Left forelimb (tissue), 1 donor: Measurements from ENCODE around the gene GNAZ.

Source experiments
- DNase-seq: peaks from one replicate; pipeline ENCODE4 v3.0.0-alpha.2; 2018; ENCODE audit warnings: low spot score

The GNAZ gene

DNA sequence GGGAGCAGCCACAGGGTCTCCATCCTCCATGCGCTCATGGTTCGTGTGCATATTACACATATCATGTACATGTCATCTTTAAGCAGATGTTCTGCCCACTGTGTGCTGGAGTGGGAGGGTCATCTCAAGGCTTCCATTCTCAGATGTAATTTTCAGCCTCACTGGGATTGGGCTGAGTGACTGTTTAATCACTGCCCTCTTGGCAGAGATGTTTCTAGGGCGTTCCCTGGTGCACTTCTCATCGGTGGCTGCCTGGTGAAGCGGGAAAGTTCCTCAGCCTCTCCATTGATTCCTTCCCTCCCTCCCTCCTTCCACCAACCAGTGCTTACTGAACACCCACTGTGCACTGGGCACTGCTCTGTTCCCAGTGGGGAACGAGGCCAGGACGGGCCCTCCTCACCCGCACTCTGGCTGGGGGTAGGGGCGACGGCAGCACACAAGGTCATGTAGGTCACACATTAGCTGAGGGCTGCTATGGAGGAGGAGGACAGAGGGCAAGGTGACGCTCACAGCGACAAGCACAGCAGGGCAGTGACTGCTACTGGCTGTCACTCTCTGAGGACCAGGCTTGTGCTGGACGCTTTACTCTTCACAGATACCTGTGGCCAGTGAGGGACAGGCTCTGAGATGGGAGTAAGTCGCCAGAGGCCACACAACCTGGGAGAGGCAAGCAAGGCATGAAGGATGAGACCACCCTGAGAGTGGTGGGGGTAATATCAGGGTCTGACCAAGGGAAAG is 22.9 kb downstream of the GNAZ start:
- no peak for DNase-seq

DNA sequence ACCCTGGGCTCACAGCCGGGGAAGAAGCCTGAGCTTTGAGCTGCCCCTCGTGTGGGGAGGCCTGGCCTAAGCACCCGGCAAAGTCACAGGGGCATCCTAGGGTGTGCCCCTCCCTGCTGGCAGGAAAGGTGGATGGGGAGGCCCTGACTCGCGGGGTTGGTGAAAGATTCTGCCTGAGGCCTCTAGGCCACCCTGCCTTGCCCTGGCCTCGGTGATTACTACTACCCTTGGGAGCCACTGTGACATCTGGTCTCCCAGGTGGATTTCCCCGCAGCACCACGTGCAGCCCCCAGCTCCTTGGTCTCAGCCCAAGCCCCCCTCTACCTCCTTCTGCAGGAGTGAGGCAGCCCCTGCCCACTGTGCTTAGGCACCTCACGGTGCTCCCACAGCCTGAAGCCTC is 23.9 kb downstream of the GNAZ start:
- no peak for DNase-seq

DNA sequence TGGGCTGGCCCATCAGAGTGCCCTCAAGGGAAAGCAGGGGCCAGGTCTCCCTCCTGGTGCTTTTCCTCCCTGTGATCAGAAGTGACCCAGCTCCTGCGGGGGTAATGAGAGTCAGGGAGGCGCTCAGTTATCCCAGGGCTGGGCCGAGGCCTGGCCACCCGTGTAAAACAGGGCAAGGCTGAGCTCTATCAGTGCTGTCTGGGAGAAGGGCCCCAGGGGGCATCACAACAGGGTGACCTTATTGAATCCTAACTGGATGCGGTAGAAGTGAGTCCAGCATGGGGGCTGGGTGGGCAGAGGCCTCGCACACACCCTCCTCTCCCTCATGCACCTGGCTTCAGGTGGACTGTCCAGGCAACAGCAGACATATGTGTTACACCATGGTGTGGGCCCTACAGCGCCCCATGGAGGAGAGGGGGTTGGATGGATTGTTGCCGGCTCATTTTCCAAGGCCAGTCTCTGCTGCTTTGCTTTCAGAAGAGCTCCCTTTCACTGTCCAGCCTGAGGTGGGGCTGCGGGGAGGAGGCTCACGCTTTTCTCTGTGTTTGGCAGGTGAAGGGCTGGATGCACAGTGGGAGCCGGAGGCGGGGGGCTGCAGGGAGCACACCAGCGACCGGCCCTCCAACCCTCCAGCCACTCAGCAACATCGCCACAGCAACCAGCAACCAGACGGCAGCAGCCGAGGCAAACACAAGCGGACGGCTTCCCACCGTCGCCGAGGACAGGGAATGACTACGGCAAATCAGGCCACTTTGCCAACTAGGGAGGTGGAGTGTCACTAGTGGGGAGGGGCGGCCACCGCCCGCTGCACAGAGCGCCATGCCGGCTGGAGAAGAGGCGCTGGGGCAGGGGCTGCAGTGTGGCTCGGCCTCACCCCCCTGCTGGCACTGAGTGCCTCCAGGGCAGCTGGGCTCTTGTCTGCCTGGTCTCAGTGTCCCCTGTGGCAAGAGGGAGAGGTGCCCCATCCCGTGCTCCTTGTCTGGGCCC is 24.7 kb downstream of the GNAZ start:
- no peak for DNase-seq

DNA sequence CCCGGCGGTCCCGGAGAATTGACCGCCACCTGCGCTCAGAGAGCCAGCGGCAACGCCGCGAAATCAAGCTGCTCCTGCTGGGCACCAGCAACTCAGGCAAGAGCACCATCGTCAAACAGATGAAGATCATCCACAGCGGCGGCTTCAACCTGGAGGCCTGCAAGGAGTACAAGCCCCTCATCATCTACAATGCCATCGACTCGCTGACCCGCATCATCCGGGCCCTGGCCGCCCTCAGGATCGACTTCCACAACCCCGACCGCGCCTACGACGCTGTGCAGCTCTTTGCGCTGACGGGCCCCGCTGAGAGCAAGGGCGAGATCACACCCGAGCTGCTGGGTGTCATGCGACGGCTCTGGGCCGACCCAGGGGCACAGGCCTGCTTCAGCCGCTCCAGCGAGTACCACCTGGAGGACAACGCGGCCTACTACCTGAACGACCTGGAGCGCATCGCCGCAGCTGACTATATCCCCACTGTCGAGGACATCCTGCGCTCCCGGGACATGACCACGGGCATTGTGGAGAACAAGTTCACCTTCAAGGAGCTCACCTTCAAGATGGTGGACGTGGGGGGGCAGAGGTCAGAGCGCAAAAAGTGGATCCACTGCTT is 25.5 kb downstream of the GNAZ start:
- no peak for DNase-seq

DNA sequence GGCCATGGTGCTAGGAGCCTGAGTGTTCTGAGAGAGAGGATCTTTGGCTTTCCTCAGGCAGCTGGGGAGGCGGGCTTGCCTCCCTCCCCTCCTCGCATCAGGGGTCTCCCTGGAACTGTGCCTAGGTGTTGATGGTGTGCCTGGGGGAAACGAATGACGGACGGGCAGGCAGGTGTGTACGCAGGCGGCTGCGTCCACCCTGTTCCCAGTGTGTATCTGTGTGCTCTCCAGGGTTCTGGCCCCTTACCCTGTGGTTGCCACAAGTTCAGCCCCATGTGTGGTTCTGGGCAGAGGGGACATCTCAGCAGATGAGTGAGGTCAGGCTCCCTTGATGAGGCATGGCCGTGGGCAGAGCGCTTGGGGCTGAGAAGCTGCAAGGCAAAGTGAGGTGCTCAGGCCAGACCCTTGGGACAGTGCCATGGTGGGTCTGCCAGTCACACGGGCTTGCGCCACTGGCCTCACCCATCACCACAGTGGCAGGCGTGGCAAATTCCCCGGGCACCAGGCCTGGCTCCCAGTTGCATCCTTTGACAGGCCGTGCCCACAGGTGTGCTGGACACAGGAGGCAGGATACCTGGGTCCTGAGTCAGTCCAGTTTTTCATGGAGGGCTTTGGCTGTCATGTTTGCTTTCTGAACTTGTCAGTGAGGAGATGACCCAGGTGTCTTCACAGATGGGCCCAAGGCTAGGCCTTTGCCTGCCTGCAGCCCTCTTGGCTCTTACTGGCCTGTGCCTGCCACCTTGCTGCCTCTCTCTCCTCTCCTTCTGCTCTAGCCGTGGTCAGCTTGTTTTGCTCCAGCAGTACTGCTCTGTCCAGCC is 27.3 kb downstream of the GNAZ start:
- DNase-seq = no peak

DNA sequence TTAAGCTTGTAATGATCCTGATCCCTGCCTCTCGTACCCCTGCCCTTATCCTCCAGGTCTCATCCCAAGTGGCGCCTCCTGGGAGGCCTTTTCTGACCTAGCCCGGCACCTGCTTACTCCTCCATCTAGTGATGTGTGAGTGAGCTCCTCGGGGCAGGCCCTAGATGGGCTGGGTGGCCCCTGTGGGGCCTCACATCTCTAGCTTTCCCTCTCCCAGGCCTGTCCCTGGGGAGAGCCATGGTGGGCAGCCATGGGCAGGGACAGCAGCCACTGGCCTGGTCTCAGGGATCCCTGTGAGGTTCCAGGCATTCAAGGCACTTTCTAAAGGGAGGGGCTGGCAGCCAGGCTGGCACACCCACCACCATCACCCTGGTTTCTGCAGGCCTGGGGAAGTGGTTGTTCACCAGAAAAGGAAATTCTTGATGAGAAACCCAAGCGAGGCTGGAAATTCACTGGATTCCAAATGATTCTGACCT is 27.9 kb downstream of the GNAZ start:
- no peak for DNase-seq

DNA sequence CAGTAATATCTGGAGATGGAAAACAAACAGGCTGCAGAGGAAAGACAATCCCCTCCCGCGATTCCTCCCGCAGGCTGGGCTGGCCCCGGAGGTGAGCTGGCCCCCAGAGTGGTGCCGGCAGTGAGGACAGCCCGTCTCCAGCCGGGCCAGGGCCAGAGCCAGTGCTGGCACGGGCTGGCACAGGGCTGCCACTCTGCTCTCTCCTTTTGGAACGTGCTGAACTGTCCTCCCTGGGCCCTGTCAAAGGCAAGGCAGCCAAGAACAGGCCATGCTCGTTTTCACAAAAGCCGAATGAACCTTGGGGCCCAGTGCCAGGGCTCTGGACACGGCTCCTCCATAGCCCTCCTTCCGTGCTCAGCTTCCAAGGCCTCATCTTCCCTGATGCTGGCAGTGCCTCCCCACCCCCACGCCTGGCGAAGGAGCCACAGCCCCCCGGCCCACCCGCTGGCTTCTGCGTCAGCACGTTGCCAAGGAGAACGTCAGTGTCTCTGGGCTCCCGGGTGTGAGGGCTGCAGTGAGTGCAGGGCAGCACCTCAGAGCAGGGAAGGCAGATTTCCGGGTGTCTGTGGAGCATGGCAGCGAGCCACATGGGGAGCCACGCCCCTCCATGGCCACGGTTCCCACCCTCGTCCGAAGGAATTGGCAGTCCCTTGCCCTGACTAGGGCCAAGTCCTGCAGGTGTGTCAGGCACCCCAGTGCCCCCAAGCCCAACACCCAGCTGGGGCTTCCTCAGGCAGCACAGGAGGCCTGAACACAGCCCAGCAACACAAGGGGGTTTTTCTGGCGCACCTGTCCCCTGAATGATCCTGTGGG is 28.6 kb downstream of the GNAZ start:
- no peak for DNase-seq

DNA sequence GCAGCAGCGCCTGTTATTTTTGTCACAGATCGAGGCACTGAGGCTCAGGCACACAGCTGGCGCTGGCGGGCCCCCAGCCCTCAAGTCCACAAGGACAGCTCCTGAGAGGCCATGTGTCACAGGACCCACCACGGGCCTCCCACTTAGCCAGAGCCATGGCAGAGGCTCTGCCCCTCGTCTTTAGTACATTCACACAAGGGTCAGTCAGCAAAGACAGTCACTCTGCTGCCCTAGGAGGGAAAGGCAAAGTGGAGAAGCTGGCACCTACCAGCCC is 29.1 kb downstream of the GNAZ start:
- no peak for DNase-seq

DNA sequence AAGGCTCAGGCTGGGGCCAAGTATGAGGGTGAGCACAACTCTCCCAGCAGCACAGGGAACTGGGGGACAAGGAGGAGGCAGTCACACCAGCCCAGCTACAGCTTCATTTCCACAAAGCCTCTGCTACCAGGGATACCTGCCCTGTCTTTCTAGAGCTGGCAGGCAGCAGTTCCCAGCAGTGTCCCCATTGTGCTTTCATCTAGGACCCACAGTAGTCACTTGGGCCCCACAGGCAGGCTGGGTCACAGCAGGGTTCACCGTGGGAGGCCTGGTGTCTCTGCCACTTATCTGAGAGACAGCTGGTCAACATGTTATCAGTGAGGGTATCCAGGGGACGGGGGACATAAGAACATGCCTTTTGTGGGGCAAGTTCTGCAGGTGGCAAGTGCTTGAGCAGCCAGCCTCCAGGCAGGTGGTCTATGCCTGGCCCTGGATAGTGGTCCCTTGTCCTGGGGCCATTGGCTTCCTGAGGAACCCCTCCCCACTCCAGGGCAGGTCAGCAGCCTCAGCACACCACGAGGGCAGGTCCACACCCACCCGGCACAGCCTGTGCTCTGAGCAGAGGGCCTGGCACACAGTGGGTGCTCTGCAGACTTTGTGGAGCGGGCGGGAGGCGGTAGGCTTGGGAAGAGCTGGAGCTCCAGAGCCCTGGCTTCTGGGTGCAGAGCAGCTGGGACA is 29.9 kb downstream of the GNAZ start:
- DNase-seq = no peak

DNA sequence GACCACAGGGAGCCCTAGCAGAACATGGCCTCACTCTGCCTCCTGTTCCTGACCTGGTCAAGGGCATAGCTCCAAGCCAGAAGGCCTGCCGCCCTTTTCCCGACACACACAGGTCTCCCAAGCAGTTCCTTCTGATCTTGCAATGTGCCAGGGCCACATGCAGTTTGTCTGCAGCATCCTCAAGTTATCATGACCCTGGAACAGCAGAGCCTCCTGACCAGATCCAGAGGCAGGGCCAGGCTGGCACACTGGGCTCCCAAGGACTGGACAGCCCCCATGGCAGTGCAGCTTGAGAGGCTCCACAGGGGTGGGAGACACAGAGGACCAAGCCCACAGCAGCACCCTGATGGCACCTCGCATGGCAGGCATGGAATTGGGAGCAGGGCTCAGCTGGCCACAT is 31.2 kb downstream of the GNAZ start:
- DNase-seq = no peak

DNA sequence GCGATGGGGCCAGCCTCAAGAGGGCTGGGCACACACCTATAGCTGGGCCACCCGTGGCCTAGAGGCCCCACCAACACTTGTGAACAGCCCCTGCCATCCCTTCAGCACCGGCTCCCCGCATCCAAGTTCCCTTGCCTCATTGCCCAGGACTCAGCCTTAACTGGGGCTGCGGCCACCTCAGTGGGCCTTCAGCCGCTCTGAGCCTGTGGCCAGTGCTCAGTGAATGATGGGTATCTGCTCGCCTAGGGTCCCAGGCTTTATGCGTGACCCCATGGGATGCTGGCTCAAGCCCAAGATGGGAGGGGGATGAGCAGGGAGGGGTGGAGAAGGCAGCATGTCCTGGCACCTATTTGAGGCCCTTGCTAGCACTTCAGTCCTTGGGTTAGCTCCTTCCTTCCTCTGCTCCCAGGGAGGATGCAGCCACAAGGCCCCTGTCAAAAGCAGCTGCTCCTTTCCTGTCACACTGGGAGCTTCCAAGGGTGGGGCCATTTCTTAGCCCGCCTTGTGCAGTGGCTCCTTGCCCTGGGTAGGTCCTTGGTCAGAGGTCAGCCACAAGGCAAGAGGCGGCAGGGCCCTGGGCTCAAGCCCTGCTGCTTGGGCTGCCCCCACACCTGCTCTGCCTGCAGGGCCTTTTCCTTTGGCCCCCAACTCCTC is 31.8 kb downstream of the GNAZ start:
- DNase-seq = no peak

DNA sequence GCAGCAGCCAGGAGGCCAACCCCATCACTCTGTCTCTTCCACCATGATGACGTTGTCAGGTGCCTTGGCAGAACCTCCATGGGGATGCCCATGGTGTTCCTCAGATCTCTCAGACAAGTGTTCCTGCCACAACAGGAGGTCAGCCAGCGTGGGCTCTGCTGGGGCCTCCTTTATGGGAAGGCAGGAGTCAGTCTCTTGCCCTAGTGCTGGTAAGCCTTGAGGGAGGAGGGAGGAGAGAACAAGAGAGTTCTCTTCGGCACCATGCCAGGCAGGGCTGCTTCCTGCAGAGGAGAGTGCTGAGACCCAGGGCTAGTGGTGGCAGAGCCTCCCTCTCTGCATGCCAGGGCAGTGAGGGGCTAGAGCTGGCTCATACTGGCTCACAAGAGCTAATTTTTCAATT is 32.5 kb downstream of the GNAZ start:
- no peak for DNase-seq

DNA sequence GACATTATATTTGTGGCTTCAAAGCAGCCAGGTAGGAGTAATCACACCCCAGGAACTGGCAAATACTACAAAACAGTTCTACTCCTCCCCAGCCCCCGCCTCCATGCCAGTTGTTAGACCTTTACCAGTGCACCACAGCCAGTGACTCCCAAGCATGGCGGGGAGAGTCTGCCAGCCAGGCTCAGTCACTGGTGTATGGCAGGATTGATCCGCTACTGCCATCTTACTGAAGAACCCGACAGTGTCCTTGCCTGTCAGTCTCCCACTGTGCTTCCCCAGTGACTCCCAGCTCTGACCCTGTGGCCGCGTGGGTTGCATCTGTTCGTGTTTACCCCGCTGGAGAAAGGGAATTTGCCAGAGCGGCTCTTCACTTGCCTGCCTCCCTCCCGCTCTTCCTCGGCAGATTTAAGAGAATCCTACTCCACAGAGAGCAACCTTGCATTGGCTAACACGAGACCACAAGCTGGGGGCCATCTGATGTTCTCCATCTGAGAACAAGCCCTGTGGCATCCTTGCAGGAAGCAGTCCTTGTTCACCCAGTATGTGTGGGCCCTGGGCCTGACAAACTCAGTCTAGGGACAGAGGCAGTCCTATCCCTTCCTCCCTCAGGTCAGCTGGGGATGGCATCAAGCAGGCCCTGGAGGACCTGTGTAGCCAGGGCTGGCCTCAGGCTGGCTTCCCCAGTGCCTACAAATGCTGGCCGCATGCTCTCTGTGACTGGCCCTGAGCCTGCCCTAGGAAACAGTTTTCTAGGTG is 33.1 kb downstream of the GNAZ start:
- DNase-seq = no peak

DNA sequence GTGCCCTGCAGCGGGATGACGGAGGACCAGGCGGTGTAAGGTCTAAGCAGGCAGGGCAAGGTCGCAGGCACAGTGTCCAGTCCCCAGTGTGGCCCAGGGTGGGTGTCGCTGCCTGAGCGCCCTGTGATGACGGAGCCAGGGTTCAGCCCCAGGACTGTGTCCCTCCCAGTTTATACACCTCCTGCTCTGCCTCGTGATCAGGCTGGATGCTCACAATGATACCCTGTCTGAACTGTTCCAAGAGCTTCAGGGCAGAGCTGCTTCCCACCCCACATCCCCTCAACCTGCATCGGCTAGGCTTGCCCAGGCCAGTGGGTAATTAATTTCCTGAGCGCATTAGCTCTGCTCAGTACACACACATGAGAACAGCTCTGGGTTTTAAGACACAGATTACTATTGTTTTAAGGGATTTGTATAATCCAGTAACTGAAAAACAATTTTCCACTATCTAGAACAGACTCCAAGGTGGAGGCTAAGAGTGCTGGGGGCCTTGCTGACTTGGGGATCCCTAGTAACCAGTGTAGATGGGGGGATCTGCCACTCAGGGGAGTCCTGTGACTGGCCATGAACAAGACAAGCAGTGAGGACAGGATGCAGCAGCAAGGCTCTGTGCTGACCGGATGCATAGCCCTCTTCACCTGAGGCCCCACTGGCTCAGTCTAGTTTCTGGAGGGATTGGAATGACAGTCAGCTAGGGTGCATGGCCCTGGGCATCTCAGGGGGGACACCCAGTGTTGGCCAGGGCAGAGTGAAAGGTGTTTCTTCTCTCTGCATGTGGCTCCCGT is 34.1 kb downstream of the GNAZ start:
- DNase-seq = no peak

DNA sequence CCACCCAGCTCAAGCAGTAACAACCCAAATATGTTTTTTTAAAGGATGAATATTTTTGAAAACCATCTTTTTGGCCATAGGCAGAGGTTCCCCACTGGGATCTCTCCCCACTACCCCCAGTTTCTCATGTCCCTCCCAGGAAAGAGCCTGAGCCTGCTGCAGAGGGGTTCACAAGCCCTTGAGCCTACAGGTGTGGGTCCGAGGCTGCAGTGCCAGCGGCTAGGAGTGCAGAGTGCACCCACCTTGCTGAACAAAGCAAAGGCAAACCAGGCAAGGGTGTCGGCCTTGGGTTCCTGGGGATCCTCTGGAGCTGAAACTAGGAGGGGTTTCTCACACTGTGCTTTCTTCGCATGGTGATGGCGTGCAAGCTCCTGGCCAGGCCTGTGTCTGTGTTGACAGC is 35.0 kb downstream of the GNAZ start:
- no peak for DNase-seq

DNA sequence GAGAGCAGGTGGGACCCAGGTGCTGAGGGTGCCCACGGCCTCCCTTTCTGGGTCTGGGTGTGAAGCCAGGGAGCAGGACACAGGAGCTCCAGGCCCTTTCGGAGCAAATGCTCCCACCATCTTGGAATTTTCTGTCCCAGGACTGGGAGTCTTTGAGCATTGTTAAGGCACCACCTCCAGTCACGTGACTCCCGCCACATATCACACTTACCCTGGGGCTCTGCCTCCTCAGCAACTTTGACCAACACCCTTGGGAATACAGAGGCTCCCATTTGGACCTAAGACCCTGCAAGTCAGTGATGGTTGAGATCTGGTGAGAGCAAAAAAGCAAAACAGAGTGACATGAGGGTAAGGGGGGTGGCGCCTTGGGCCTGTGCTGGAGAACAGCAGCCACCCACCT is 35.6 kb downstream of the GNAZ start:
- DNase-seq = no peak

DNA sequence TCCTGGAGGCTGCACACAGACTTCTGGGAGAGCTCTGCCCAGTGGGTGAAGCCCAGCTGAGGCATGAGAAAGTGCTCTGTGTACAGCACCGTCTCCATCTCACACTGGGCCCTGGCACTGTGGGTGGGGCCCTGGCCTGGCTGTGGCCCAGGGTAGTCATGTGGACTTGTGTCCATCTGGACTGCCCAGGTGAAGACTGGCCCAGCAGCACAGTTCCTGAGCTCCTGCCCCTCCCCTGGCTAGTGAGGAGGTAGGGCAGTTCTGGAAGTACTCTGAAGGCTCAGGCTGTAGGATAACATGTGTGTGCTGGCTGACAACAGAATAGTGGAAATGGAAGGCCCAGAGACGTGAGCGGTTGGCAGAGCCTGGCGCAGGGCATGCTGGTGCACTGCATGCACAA is 36.0 kb downstream of the GNAZ start:
- no peak for DNase-seq

DNA sequence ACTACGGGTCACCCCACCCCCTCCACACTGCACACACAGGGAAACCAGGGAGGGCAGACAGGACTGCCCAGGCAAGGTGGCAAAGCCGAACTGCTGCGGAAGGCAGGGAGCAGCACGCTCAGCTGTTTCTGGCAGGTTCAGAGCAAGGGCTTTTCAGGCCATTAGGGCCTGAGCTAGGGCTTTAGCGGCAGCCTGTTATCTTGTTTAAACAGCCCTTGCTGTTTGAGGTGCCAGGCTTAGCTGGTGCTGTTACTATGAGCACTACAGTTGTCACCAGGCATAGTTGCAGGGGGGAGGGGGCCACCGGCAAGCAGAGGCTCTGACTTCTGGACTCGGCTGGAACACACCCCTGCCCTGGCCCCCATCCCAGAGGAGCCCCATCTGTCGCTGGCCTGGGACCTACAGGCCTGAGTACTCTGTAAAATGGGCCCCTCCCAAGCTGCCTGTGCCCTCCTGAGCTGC is 36.6 kb downstream of the GNAZ start:
- DNase-seq = no peak
